GOT3 (cell line): Measurements from ENCODE around the gene UBE3D.
"Not testable (repeated sequence)": the region's sequence is repeated elsewhere in the genome, so short reads cannot be mapped to it uniquely, and the experiment has no call there.

Experiments used
- DNase-seq: peaks from one replicate; lab custom pipeline; 2025; ENCODE audit warnings: mixed read lengths; lab: John Stamatoyannopoulos, UW

Gene UBE3D

GRCh38 chr6:82870582-82871172 is 195.0 kb downstream of the UBE3D start:
- no peak for DNase-seq

GRCh38 chr6:82869493-82869892 is 196.1 kb downstream of the UBE3D start:
- no peak for DNase-seq

DNA sequence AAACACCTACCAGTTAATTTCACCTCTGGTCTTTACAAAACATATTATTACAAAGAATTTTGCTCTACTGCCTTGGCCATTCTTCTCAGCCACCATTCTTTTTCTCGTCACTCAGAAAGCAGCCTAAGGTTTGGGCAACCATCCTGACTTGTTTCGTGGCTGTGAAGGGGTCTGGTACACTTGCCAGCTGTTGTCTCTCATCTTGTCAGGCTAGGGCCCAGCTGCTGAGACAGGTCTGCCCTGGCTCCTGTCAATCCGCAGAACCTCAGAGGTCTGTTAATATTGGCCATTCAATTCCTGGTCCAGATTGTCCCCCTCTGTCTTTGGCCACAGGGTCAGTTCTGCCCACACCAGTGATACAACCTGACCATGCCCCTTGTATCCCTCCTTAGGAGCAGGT is 197.7 kb downstream of the UBE3D start:
- DNase-seq, result no peak

DNA sequence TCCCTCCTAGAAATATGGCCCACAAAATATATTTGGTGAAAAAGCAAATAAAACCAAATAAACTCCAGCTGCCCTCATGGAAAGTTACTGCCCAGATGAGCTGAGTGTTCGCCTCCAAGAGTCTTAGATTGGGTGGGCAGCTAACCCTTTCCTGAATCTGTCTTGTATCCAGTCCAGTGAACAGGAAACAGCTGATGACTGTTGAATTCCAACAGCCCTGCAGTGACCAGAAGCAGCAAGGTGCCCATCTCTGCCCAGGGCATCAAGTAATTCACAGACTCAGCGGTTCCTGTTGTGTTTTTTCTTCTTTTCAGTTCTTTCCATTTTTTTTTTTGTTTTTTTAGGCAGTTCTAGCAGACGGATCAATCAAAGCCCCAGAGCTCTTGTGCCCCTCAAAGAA is 199.2 kb downstream of the UBE3D start:
- no peak for DNase-seq

DNA sequence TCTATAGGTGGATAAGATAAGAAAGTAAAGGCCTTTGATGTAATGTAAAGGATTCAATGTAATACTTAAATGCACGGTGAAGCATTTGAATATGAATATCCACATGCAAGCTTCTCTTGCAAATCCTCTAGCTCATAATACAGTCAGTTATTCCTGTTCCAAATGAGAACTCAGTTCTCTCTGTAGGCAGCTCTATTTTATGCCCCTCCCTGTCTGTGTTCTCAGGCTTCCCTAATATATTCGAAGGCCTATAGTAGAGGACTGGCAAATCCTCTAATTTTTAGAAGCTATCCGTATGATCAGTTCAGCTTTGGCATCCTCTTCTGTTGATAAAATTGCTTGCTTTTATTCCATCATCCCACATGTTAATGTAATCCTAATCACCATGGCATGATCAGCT is 200.2 kb downstream of the UBE3D start:
- DNase-seq, result no peak

DNA sequence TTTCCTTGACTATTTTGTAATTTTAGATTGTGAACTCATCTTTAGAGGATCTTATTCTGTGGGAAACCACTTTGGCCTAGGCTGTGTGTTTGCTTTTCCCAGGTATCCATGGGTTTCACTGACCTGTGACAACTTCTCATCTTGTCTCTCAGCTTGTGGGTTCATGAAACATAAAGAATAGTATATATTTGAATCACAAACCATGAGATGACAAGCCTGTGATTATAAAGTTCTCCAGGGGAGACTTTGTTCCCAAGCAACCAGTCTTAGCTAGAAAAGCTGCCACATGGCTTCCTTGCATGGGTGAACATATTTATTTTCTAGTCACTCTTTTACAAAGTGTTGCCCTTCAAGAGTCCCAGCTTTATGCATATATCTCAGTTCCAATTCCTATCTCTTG is 201.9 kb downstream of the UBE3D start:
- DNase-seq, result no peak

DNA sequence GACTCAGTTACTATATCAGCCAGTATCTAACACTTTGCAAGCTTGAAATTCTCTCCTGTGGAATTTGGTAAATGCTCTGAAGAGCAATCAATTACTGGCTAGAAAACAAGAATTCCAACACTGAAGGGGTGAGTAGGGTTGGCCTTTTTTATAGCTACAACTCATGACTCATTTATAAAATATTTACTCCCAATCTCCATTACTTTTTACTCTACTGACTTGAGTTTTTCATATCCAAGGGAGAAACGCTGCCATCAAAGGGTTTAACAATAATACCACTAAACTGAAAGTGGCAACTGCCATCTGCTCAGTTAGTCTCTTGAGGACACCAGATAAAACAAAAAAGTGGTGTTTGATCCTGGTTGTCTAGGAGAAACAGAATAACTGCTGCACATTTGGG is 203.1 kb downstream of the UBE3D start:
- no peak for DNase-seq

DNA sequence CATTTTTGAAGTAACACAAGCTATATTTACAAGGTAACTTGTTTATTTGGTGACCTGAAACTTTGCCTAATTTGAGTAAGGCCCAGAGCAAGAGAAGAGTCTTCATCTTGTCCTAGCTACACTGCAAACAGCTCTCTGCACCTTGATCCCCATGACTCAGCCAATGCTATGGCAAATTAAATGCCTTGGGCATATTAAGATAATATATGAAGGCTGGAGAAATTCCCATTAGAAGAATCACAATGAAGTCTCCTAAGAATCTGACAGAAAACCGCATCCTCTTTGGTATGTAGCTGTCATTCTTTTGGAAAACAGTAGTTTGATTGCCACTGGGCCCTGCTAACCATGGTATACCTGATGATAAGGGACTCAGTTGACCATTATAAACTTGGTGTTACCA is 204.5 kb downstream of the UBE3D start:
- DNase-seq, result no peak

GRCh38 chr6:82856077-82856476 is 209.6 kb downstream of the UBE3D start:
- not testable (repeated sequence) for DNase-seq

DNA sequence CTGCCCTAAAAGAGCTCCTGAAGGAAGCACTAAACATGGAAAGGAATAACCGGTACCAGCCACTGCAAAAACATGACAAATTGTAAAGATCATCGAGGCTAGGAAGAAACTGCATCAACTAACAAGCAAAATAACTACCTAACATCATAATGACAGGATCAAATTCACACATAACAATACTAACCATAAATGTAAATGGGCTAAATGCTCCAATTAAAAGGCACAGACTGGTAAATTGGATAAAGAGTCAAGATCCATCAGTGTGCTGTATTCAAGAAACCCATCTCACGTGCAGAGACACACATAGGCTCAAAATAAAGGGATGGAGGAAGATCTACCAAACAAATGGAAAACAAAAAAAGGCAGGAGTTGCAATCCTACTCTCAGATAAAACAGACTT is 212.7 kb downstream of the UBE3D start:
- not testable (repeated sequence) for DNase-seq

GRCh38 chr6:82843291-82843885 is 222.3 kb downstream of the UBE3D start:
- DNase-seq, result no peak

DNA sequence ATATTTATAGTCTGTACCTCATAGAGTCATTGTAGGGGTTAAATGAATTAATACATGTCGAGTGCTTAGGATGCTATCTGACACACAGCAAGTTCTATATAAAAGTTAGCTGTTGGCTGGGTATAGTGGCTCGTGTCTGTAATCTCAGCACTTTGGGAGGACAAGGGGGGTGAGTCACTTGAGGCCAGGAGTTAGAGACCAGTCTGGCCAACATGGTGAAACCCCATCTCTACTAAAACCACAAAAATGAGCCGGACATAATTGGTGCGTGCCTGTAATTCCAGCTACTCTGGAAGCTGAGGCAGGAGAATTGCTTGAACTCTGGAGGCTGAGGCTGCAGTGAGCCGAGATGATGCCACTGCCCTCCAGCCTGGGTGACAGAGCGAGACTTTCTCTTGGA is 222.9 kb downstream of the UBE3D start:
- DNase-seq, result no peak
